H1 (cell line): Measurements from ENCODE around the gene DSG4. TPM values are rescaled to one million over a fixed set of nuclear protein-coding genes. Genes with fewer than 3 reads are reported as not detected.

ENCODE experiments used
- CTCF ChIA-PET: fragments of 300-600 bp; sonication (Branson Sonifier 250); formaldehyde crosslinking; loops from one replicate; lab custom pipeline; 2021; ENCODE audit not compliant: partially characterized antibody; lab: Charles Lee
- POLR2A ChIA-PET: fragments of 300-600 bp; sonication (Branson Sonifier 250); formaldehyde crosslinking; loops from one replicate; lab custom pipeline; 2021; ENCODE audit warnings: inconsistent platforms; ENCODE audit not compliant: partially characterized antibody; lab: Charles Lee
- DNase-seq, 2 experiments: peaks; one replicate each; pipeline versions ENCODE4 v3.0.0 to v3.0.0-alpha.2; 2010 to 2022; ENCODE audit warnings: low spot score in 2 of 2, low read depth in 1 of 2, mixed read lengths in 1 of 2
- FAIRE-seq: peaks from 2 replicates; lab custom pipeline; 2011; peaks lifted over from hg19 to GRCh38; lab: Jason Lieb, UNC
- H2AFZ ChIP-seq: 2 replicates; pipeline ENCODE4 v1.8.1; 2012; ENCODE audit warnings: low read length, inconsistent platforms
- H2AK5ac ChIP-seq: 2 replicates; pipeline ENCODE4 v1.6.1; 2013; ENCODE audit warnings: low read depth, low read length
- H2BK120ac ChIP-seq: replicated peaks from 2 replicates; pipeline ENCODE3; 2013; ENCODE audit warnings: low read depth, low read length, inconsistent platforms
- H2BK12ac ChIP-seq: 2 replicates; pipeline ENCODE4 v1.6.1; 2013; ENCODE audit warnings: low read depth, low read length
- H2BK15ac ChIP-seq: 2 replicates; pipeline ENCODE4 v1.6.1; 2013; ENCODE audit warnings: low read length
- H2BK20ac ChIP-seq: 2 replicates; pipeline ENCODE4 v1.6.1; 2013; ENCODE audit warnings: low read length
- H2BK5ac ChIP-seq: 2 replicates; pipeline ENCODE4 v1.6.1; 2013; ENCODE audit warnings: low read depth, low read length
- H3K14ac ChIP-seq: 2 replicates; pipeline ENCODE4 v1.6.1; 2013; ENCODE audit warnings: inconsistent platforms; ENCODE audit not compliant: insufficient read length
- H3K18ac ChIP-seq: 2 replicates; pipeline ENCODE4 v1.6.1; 2013; ENCODE audit warnings: low read length; ENCODE audit errors: extremely low read depth
- H3K23ac ChIP-seq: 2 replicates; pipeline ENCODE4 v1.6.1; 2013; ENCODE audit warnings: inconsistent platforms; ENCODE audit not compliant: insufficient read length
- H3K23me2 ChIP-seq: 2 replicates; pipeline ENCODE4 v1.6.1; 2013; ENCODE audit warnings: low read depth, low read length
- H3K27ac ChIP-seq: 2 replicates; pipeline ENCODE4 v1.6.1; 2011; ENCODE audit warnings: low read depth, low read length, inconsistent platforms
- H3K27me3 ChIP-seq, 4 experiments: replicated peaks in 1 of 4; 1 replicate in 1 of 4; 2 replicates in 3 of 4; pipeline versions ENCODE4 v1.6.1 to v1.8.1; 2011 to 2013; ENCODE audit warnings: low read length in 3 of 4, mild to moderate bottlenecking in 3 of 4, inconsistent platforms in 2 of 4, mixed read lengths in 2 of 4, moderate library complexity in 1 of 4; ENCODE audit not compliant: control insufficient read depth in 3 of 4, insufficient read depth in 3 of 4; ENCODE audit errors: extremely low read depth in 1 of 4
- H3K36me3 ChIP-seq, 4 experiments: 2 replicates each; pipeline versions ENCODE4 v1.6.1 to v1.8.1; 2011 to 2013; ENCODE audit warnings: mild to moderate bottlenecking in 4 of 4, low read length in 3 of 4, moderate library complexity in 2 of 4, control low read depth in 1 of 4, inconsistent platforms in 1 of 4; ENCODE audit not compliant: insufficient read depth in 4 of 4, control insufficient read depth in 2 of 4
- H3K4ac ChIP-seq: replicated peaks from 2 replicates; pipeline ENCODE3; 2013; ENCODE audit warnings: low read length, low read depth, mixed read lengths, inconsistent platforms; ENCODE audit not compliant: insufficient read length
- H3K4me1 ChIP-seq, 4 experiments: replicated peaks in 1 of 4; 1 replicate in 1 of 4; 2 replicates in 3 of 4; pipeline versions ENCODE4 v1.6.1 to v1.8.1; 2011 to 2013; ENCODE audit warnings: low read length in 3 of 4, inconsistent platforms in 2 of 4, mixed read lengths in 1 of 4; ENCODE audit not compliant: insufficient read depth in 4 of 4, control insufficient read depth in 3 of 4
- H3K4me2 ChIP-seq, 2 experiments: 2 replicates each; pipeline versions ENCODE4 v1.6.1 to v1.8.1; 2011 to 2013; ENCODE audit warnings: low read depth in 2 of 2, low read length in 2 of 2, control low read depth in 1 of 2, inconsistent platforms in 1 of 2, mild to moderate bottlenecking in 1 of 2; ENCODE audit not compliant: insufficient read depth in 1 of 2
- H3K4me3 ChIP-seq, 4 experiments: fragments of 200-600, 300-600 bp in 1 of 4; sonication (generic), shearing (Covaris generic), sonication (Bioruptor Twin) in 1 of 4; 2 replicates each; pipeline versions ENCODE4 v1.5.1 to v1.8.1; 2011 to 2016; ENCODE audit warnings: low read length in 4 of 4, low read depth in 3 of 4, control low read depth in 2 of 4, inconsistent platforms in 2 of 4, mild to moderate bottlenecking in 2 of 4, mixed read lengths in 1 of 4, moderate library complexity in 1 of 4; ENCODE audit not compliant: insufficient read depth in 2 of 4; ENCODE audit errors: extremely low read depth in 1 of 4
- H3K56ac ChIP-seq: replicated peaks from 2 replicates; pipeline ENCODE3; 2013; ENCODE audit warnings: low read depth, mild to moderate bottlenecking, mixed read lengths, low read length, inconsistent platforms; ENCODE audit not compliant: insufficient read length
- H3K79me1 ChIP-seq: 2 replicates; pipeline ENCODE4 v1.6.1; 2013; ENCODE audit warnings: low read depth, low read length, control low read depth
- H3K79me2 ChIP-seq, 2 experiments: 2 replicates each; pipeline versions ENCODE4 v1.6.1 to v1.8.1; 2012 to 2013; ENCODE audit warnings: low read length in 2 of 2, mild to moderate bottlenecking in 2 of 2, inconsistent platforms in 1 of 2; ENCODE audit not compliant: insufficient read depth in 2 of 2, control insufficient read depth in 1 of 2
- H3K9ac ChIP-seq, 4 experiments: replicated peaks in 1 of 4; 1 replicate in 1 of 4; 2 replicates in 3 of 4; pipeline versions ENCODE4 v1.6.1 to v1.8.1; 2011 to 2013; ENCODE audit warnings: low read depth in 3 of 4, low read length in 3 of 4, control low read depth in 2 of 4, mild to moderate bottlenecking in 2 of 4, moderate library complexity in 2 of 4, inconsistent platforms in 1 of 4; ENCODE audit errors: extremely low read depth in 1 of 4
- H3K9me3 ChIP-seq, 2 experiments: 2 replicates each; pipeline versions ENCODE4 v1.6.1 to v1.8.1; 2012 to 2013; ENCODE audit warnings: mild to moderate bottlenecking in 2 of 2, moderate library complexity in 2 of 2, control low read depth in 1 of 2, inconsistent platforms in 1 of 2, low read depth in 1 of 2, low read length in 1 of 2, mixed read lengths in 1 of 2; ENCODE audit not compliant: insufficient read depth in 2 of 2
- H4K20me1 ChIP-seq, 2 experiments: replicated peaks in 1 of 2; 2 replicates each; pipeline versions ENCODE3 to v1.8.1; 2011 to 2013; ENCODE audit warnings: inconsistent platforms in 2 of 2, low read length in 2 of 2, mild to moderate bottlenecking in 1 of 2; ENCODE audit not compliant: insufficient read depth in 2 of 2, control insufficient read depth in 1 of 2
- H4K5ac ChIP-seq: 2 replicates; pipeline ENCODE4 v1.6.1; 2013; ENCODE audit warnings: low read length, low read depth, mixed read lengths, inconsistent platforms; ENCODE audit not compliant: insufficient read length
- H4K8ac ChIP-seq: 2 replicates; pipeline ENCODE4 v1.8.0; 2013; ENCODE audit warnings: mild to moderate bottlenecking, moderate library complexity, low read length, inconsistent platforms; ENCODE audit not compliant: insufficient read depth; ENCODE audit errors: extremely low read depth
- H4K91ac ChIP-seq: replicated peaks from 2 replicates; pipeline ENCODE3; 2013; ENCODE audit warnings: low read length, mixed read lengths, inconsistent platforms; ENCODE audit not compliant: insufficient read length
- KDM1A ChIP-seq: fragments of 200-600, 300-600 bp; sonication (generic); IDR thresholded peaks from 2 replicates; pipeline ENCODE4 v1.7.1; 2016; ENCODE audit warnings: mild to moderate bottlenecking, low read length, borderline replicate concordance
- POLR2AphosphoS5 ChIP-seq: IDR thresholded peaks from 2 replicates; pipeline ENCODE4 v1.6.1; 2011; ENCODE audit warnings: low read depth, low read length
- TEAD4 ChIP-seq: IDR thresholded peaks from 2 replicates; pipeline ENCODE4 v1.6.1; 2012; ENCODE audit warnings: low read depth, low read length, inconsistent platforms, mixed read lengths
- WGBS, 2 experiments: shearing (Covaris generic) in 1 of 2; methylation state at CpG; one replicate each; pipeline versions ENCODE4 v1.1.6 to v1.1.7; 2013 to 2015; ENCODE audit warnings: low lambda C conversion rate in 2 of 2, mixed read lengths in 2 of 2, inconsistent platforms in 1 of 2, low coverage in 1 of 2, missing lambda C conversion rate in 1 of 2; ENCODE audit not compliant: insufficient replicate concordance in 2 of 2, insufficient coverage in 1 of 2, insufficient read length in 1 of 2; ENCODE audit errors: extremely low coverage in 1 of 2, missing lambda C conversion rate in 1 of 2; 5-methylcytosine and 5-hydroxymethylcytosine counted together
- polyA plus RNA-seq, 7 experiments: library from polyadenylated mRNA; depleted of rRNA in 3 of 7; stranded (reverse) in 5 of 7; unstranded in 2 of 7; fragments of >200 nt in 5 of 7; fragments of 200-250 nt in 2 of 7; gene quantifications; 1 replicate in 5 of 7; 2 replicates in 1 of 7; 4 replicates in 1 of 7; pipeline versions ENCODE4 v1.2.1 to v1.2.3, GENCODE V29; 2011 to 2013; ENCODE audit warnings: missing spikeins in 2 of 7, mixed read lengths in 2 of 7
- total RNA-seq: library from RNA; stranded (reverse); fragmentation: NEBNext Ultra II Directional; extraction: Animal tissue kit (Norgen Biotek cat#: 25700); gene quantifications from 2 replicates; pipeline ENCODE4 v1.2.1, GENCODE V29; 2021
- TF ChIP-seq, protein P1 (sequence below): IDR thresholded peaks from 2 replicates; pipeline ENCODE4 v1.6.1; 2012; ENCODE audit warnings: low read length, inconsistent platforms

The DSG4 gene
- total and polyA plus RNA-seq, 2 of the 8 experiments (the other 6 are each of a cell fraction or from before 2014, with no cell fraction given): not detected

DNA sequence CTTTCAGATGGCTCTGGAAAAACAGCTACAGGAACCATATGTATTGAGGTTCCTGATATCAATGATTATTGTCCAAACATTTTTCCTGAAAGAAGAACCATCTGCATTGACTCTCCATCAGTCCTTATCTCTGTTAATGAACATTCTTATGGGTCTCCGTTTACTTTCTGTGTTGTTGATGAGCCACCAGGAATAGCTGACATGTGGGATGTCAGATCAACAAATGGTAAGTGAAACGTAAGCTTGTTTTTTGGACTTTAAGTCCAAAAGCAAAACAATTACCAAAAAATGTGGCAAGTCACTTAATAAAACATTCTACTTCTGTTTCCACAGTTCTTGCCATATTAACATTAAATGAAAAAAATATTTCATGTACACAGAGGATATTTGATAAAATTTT lies 26.8 kb downstream of the DSG4 start:
- no peaks in the 10 kb centered on the region for H3K79me2 ChIP-seq
- H3K18ac ChIP-seq: no peak overlapping the region
- no peaks in the 10 kb centered on the region for H3K4me1 ChIP-seq
- no peaks in the 10 kb centered on the region for H3K27me3 ChIP-seq
- no peak overlapping the region for H4K5ac ChIP-seq
- CTCF ChIA-PET: interaction anchor here (0.6 to 1.9 kb wide), 2 partner anchors 21 to 976 kb away, joined by 3 to 5 read pairs; no protein-coding TSS in a partner anchor
- no peak overlapping the region for H3K14ac ChIP-seq
- H3K79me1 ChIP-seq: no peaks in the 10 kb centered on the region
- H4K91ac ChIP-seq: no peak overlapping the region
- no peak overlapping the region for H3K4me3 ChIP-seq
- H2BK120ac ChIP-seq: no peak overlapping the region
- H3K23ac ChIP-seq: no peak overlapping the region
- H3K56ac ChIP-seq: no peak overlapping the region
- no peak overlapping the region for H2BK20ac ChIP-seq
- H3K23me2 ChIP-seq: no peaks in the 10 kb centered on the region
- no peak overlapping the region for H2BK15ac ChIP-seq
- no peak overlapping the region for H3K27ac ChIP-seq
- no peak overlapping the region for H2BK12ac ChIP-seq
- FAIRE-seq (no peak), DNase-seq (no peak)
- H3K4ac ChIP-seq: no peak overlapping the region
- no peak overlapping the region for H2AK5ac ChIP-seq
- H3K9me3 ChIP-seq: no peaks in the 10 kb centered on the region
- no peak overlapping the region for H3K9ac ChIP-seq
- no peaks in the 10 kb centered on the region for H3K36me3 ChIP-seq
- WGBS, 2 experiments: 93% methylated on average over 2 of the region's 2 CpGs; no CpG with 5 or more reads in 1 of the 2 experiments
- TF ChIP-seq, protein P1, sequence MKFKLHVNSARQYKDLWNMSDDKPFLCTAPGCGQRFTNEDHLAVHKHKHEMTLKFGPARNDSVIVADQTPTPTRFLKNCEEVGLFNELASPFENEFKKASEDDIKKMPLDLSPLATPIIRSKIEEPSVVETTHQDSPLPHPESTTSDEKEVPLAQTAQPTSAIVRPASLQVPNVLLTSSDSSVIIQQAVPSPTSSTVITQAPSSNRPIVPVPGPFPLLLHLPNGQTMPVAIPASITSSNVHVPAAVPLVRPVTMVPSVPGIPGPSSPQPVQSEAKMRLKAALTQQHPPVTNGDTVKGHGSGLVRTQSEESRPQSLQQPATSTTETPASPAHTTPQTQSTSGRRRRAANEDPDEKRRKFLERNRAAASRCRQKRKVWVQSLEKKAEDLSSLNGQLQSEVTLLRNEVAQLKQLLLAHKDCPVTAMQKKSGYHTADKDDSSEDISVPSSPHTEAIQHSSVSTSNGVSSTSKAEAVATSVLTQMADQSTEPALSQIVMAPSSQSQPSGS: no peak
- TF ChIP-seq POLR2AphosphoS5 (no peak), KDM1A (no peak), TEAD4 (no peak)
- TF ChIP-seq, all 59 proteins: peak for 0
- H4K20me1 ChIP-seq: no peaks in the 10 kb centered on the region
- POLR2A ChIA-PET: no interaction called here
- H2AFZ ChIP-seq: no peak overlapping the region
- no peak overlapping the region for H3K4me2 ChIP-seq
- no peak overlapping the region for H4K8ac ChIP-seq
- no peak overlapping the region for H2BK5ac ChIP-seq
